ENCODE data around the gene GPR161. TPM values are rescaled to one million over a fixed set of nuclear protein-coding genes. Genes with fewer than 3 reads are reported as not detected.

Gene GPR161
- total and polyA plus RNA-seq, 2 of the 13 experiments (the other 11 are each of a cell fraction or from before 2014, with no cell fraction given), result 0.13 to 0.35 TPM

DNA sequence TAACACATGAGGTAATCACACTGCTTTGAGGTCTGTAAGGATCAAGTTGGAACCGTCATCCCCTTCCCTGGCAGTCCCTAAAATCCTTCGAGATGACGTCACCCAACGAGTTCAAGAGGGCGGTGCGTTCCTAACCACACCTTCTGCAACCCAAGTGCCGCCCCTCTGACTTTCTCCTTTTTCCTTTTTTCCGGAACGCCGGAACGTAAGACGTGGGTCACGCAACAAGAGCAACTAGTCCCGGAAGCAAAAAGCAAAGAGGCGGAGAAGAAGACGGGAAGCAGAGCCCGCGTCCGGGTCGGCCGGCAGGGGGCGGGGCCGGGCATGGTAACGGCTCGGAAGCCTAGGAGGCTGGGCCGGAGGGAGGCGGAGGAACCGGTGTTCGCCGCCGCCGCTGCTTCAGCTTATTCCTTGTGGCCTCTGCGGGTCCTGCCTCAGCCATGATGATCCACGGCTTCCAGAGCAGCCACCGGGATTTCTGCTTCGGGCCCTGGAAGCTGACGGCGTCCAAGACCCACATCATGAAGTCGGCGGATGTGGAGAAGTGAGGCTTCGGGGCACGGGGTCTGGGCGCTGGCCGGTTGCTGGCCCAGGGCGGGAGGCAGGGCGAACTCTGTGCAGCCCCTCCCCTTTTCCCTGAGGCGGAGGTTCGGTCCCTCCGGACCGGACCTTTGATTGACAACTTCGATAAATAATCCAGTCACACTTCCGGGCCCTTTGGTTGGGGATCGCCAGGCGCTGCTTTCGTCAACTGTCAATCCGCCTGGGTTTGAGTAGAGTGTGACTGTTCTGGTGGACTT, 42.1 kb upstream of the GPR161 start, which contains the start of gene TIPRL (continued):
- TF ChIP-seq, protein P1, sequence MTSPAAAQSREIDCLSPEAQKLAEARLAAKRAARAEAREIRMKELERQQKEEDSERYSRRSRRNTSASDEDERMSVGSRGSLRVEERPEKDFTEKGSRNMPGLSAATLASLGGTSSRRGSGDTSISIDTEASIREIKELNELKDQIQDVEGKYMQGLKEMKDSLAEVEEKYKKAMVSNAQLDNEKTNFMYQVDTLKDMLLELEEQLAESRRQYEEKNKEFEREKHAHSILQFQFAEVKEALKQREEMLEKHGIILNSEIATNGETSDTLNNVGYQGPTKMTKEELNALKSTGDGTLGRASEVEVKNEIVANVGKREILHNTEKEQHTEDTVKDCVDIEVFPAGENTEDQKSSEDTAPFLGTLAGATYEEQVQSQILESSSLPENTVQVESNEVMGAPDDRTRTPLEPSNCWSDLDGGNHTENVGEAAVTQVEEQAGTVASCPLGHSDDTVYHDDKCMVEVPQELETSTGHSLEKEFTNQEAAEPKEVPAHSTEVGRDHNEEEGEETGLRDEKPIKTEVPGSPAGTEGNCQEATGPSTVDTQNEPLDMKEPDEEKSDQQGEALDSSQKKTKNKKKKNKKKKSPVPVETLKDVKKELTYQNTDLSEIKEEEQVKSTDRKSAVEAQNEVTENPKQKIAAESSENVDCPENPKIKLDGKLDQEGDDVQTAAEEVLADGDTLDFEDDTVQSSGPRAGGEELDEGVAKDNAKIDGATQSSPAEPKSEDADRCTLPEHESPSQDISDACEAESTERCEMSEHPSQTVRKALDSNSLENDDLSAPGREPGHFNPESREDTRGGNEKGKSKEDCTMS (CRISPR knock-in tag; conservative IDR thresholded peaks at IDR 0.05), result no peak
- TF ChIP-seq MAZ (IDR thresholded peaks at IDR 0.05; ENCODE audit: borderline replicate concordance, low read depth, low read length) (no peak), MAZ (CRISPR knock-in tag; IDR thresholded peaks at IDR 0.05; ENCODE audit: low read depth) (peak; percentile 30), MATR3 (CRISPR knock-in tag; IDR thresholded peaks at IDR 0.05) (no peak), ZNF737 (CRISPR knock-in tag; IDR thresholded peaks at IDR 0.05; ENCODE audit: borderline replicate concordance) (no peak), POLR2A (IDR thresholded peaks at IDR 0.05; ENCODE audit: insufficient read depth in 1 of 2, low read depth in 2 of 2, low read length in 2 of 2) (peak; percentile 67 to 70), FOXK1 (CRISPR knock-in tag; IDR thresholded peaks at IDR 0.05; ENCODE audit: borderline replicate concordance, low read depth) (peak; percentile 69; the same call in 1 of the 2 replicates), ONECUT2 (CRISPR knock-in tag; IDR thresholded peaks at IDR 0.05) (no peak), PRMT3 (CRISPR knock-in tag; IDR thresholded peaks at IDR 0.05; ENCODE audit: borderline replicate concordance, low read depth) (no peak), SMC3 (IDR thresholded peaks at IDR 0.05; ENCODE audit: low read length) (no peak), ZFP36L2 (CRISPR knock-in tag; IDR thresholded peaks at IDR 0.05) (no peak), ERF (CRISPR knock-in tag; IDR thresholded peaks at IDR 0.05) (peak; percentile 86), DNMT3B (CRISPR knock-in tag; conservative IDR thresholded peaks at IDR 0.05) (no peak), ZNF292 (CRISPR knock-in tag; IDR thresholded peaks at IDR 0.05; ENCODE audit: borderline replicate concordance, low read depth) (peak; percentile 76; the same call in 1 of the 2 replicates), SNAPC2 (CRISPR knock-in tag; IDR thresholded peaks at IDR 0.05) (peak; percentile 76; the same call in 1 of the 2 replicates), KLF6 (CRISPR knock-in tag; IDR thresholded peaks at IDR 0.05) (peak; percentile 91), SALL1 (CRISPR knock-in tag; IDR thresholded peaks at IDR 0.05) (peak; percentile 79), GTF2F1 (IDR thresholded peaks at IDR 0.05; ENCODE audit: low read length) (no peak), MED8 (CRISPR knock-in tag; IDR thresholded peaks at IDR 0.05; ENCODE audit: insufficient replicate concordance) (peak; percentile 34), HOXD1 (CRISPR knock-in tag; IDR thresholded peaks at IDR 0.05) (0 out of 2 replicates have a peak, but pooled peaks have one; percentile 19)
- TF ChIP-seq, protein P2, sequence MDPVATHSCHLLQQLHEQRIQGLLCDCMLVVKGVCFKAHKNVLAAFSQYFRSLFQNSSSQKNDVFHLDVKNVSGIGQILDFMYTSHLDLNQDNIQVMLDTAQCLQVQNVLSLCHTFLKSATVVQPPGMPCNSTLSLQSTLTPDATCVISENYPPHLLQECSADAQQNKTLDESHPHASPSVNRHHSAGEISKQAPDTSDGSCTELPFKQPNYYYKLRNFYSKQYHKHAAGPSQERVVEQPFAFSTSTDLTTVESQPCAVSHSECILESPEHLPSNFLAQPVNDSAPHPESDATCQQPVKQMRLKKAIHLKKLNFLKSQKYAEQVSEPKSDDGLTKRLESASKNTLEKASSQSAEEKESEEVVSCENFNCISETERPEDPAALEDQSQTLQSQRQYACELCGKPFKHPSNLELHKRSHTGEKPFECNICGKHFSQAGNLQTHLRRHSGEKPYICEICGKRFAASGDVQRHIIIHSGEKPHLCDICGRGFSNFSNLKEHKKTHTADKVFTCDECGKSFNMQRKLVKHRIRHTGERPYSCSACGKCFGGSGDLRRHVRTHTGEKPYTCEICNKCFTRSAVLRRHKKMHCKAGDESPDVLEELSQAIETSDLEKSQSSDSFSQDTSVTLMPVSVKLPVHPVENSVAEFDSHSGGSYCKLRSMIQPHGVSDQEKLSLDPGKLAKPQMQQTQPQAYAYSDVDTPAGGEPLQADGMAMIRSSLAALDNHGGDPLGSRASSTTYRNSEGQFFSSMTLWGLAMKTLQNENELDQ (CRISPR knock-in tag; IDR thresholded peaks at IDR 0.05; ENCODE audit: borderline replicate concordance), result no peak
- TF ChIP-seq, protein P3, sequence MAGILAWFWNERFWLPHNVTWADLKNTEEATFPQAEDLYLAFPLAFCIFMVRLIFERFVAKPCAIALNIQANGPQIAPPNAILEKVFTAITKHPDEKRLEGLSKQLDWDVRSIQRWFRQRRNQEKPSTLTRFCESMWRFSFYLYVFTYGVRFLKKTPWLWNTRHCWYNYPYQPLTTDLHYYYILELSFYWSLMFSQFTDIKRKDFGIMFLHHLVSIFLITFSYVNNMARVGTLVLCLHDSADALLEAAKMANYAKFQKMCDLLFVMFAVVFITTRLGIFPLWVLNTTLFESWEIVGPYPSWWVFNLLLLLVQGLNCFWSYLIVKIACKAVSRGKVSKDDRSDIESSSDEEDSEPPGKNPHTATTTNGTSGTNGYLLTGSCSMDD (CRISPR knock-in tag; IDR thresholded peaks at IDR 0.05), result no peak
